ENCODE results near the gene SF1.

SF1 gene

GRCh38 chr11:64723117-64723906, 55.0 kb downstream of the SF1 start, which contains the start of gene NRXN2:
Gene NRXN2, minus strand, starts transcription at chr11:64723197. Its CDS starts 9,498 bp downstream, at chr11:64713699.
- peak; percentile 87 for DNase-seq

- no peak for DNase-seq
Observed at GRCh38 chr11:64722141-64723065, 55.9 kb downstream of the SF1 start.

DNA sequence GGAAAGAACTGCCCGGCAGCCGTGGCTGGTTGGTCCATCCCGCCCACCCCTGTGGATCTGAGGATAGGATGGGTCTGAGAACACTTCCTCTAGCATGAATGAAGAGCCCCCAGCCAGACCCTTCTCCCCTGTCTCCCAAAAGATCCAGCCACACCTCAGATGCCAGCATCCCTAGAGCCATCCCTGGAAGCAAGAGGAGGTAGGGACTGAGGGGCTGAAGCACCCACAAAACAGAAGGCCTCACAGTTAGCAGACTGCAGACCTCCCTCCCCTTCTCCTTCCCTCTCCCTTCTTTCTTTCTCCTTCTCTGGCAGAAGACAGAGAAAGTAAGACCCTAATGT, 57.0 kb downstream of the SF1 start:
- no peak for DNase-seq

- no peak for DNase-seq
Observed at GRCh38 chr11:64720640-64721358, 57.5 kb downstream of the SF1 start.

DNA sequence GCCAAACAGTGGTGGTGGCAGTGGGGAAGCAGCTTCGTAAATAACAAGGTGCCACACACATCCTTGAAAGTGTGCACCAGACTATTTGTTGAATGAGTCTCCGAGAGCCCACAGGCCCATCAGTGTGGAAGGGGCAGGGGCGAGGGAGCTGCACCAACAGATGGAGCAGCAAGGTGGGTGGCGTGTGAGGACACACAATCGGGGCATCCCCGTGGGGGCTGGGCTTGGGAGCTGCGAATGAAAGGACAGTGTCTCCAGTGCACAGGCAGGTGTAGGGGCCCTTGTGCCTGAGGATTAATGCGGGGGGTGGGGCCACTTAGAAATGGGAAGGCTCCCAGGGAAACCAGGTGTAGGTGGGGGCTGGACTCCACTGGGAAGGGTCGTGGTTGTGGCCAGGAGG, 58.2 kb downstream of the SF1 start:
- DNase-seq: no peak

- no peak for DNase-seq
Observed at GRCh38 chr11:64719406-64719805, 58.9 kb downstream of the SF1 start.

GRCh38 chr11:64718780-64719124, 59.6 kb downstream of the SF1 start:
- no peak for DNase-seq

GRCh38 chr11:64718084-64718779, 60.1 kb downstream of the SF1 start:
- DNase-seq: no peak

GRCh38 chr11:64717268-64717578, 61.1 kb downstream of the SF1 start:
- DNase-seq: no peak

GRCh38 chr11:64716473-64717267, 61.7 kb downstream of the SF1 start:
- DNase-seq: no peak

DNA sequence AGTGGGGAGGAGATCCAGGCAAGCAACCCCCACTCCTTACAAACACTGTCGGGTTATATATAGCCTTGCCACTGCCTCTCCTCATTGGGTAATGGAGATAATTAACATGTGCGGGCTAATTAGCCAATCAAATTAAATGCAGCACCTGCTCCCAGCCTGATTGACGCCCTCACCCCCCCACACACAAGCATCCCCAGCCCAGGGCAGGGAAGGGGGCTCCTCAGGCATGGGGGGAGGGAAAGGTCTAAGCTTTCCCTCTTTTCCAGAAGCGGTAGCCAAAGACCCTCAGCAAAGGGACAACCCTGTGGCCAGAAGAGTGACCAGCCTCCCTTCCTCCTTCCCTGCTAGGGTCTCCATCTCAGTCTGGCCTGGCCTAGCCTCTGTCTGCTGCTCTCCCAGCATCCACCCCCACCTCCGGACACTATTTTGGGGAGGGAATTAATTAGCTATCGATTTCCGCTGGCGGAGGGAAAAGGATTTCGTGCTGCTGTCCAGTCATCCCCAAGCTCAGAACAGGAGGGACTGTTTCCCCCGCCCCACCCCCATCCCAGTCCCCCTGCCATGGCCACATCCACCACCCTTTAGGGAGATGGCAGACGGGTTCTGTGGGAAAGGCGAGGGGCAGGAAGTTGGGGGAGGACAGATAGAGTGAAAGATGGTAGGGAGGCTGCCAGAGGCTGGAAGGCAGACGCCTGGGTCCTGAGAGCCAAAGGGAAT, 62.4 kb downstream of the SF1 start:
- no peak for DNase-seq

DNA sequence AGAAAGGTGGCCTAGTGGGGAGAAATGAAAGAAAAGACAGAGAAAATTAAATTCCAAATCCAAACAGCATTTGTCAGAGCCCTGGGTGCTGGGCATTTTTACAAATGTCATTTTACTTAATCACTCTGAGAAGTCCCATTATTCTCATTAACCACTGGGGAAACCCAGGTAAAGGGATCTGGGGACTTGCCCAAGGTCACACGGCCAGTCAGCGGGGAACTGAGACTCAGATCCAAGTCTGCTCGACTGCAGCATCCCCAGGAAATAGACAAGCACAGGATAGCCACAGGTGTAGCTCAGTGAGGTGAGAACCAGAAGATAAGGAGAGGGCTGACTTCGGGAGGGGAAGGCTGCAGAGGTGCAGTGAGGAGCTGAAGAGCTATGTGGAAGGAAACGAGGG, 63.2 kb downstream of the SF1 start:
- no peak for DNase-seq

DNA sequence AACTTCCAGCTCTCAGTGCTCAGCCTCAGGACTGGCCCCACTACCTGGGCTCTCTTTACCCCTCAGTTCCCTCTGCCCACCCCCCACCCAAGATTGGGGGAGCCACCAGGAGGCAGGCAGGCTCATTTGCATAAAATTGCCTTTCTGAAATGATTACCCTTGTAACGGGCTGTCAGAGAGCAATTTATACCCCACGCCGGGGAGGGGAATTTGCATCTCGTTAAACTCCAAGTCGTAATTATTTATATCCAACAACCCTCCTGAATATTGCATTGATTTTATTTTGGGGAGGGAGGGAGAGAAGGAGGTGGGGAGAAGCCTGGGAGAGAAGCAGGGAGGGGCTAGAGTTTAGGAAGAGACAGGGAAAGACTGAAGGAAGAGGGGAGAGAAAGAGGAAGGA, 63.7 kb downstream of the SF1 start:
- no peak for DNase-seq

All from suppressor macrophage treated with lipopolysaccharide for 4 hours (primary cell).